ENCODE measurements around the gene GYS2.

The GYS2 gene

DNA sequence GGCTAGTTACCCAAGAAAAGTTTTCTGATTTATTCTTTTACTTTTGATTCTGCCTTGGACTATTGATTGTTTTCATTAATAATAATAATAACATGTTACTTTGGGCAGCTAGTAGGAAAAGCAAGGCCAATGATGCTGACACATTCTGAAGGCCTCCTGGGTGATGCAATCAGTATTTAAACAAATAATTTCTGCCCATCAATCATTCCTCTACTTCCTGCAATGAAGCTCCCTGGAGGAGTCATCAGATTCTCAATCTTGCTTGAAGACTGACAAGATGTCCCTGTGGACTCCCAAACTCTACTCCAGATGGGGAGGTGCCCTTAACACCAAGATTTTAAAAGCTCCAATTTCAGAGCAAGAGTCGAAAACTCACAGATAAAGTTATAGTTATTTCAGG, 78.6 kb downstream of the GYS2 start, which contains the start of gene SPX:
TSS of gene SPX (plus strand) at position 244 of the 400 bp plus-strand sequence. CDS start 177 bp downstream, outside the sequence.
- FAIRE-seq (no peak), DNase-seq (ENCODE audit: insufficient read length, low spot score) (no peak)
- TF ChIP-seq POU2F2 (IDR thresholded peaks at IDR 0.05; ENCODE audit: low read depth, low read length) = no peak
- no peak for TF ChIP-seq TAF1 (IDR thresholded peaks at IDR 0.05; ENCODE audit: low read depth, low read length)
- no peak for TF ChIP-seq POLR2A (IDR thresholded peaks at IDR 0.05; ENCODE audit: low read depth, low read length)
- no peak for TF ChIP-seq POLR2AphosphoS5 (IDR thresholded peaks at IDR 0.05; ENCODE audit: low read depth, low read length)
- TF ChIP-seq SPI1 (IDR thresholded peaks at IDR 0.05; ENCODE audit: low read depth, low read length) = no peak
- no peak for TF ChIP-seq PAX5 (IDR thresholded peaks at IDR 0.05; ENCODE audit: insufficient read depth, low read length, severe bottlenecking)

DNA sequence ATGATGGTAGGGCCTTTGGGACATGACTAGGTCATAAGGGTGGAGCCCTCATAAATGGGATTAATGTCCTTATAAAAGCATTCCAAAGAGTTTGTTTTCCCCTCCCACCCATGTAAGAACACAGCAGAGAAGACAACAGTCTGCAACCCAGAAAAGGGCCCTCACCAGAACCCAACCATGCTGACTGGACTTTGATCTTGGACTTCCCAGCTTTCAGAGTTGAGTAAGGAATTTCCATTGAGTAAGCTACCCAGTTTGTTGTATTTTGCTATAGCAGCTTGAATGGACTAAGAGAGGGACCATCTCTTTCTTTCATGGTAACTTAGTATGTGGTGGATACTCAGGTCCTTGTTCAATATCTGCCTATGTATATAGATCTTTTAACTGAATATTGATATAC, 81.5 kb downstream of the GYS2 start:
- no peak for FAIRE-seq
- TF ChIP-seq SPI1 (IDR thresholded peaks at IDR 0.05; ENCODE audit: low read depth, low read length) (no peak), PAX5 (IDR thresholded peaks at IDR 0.05; ENCODE audit: insufficient read depth, low read length, severe bottlenecking) (no peak), POLR2AphosphoS5 (IDR thresholded peaks at IDR 0.05; ENCODE audit: low read depth, low read length) (no peak), POU2F2 (IDR thresholded peaks at IDR 0.05; ENCODE audit: low read depth, low read length) (no peak), TAF1 (IDR thresholded peaks at IDR 0.05; ENCODE audit: low read depth, low read length) (no peak), POLR2A (IDR thresholded peaks at IDR 0.05; ENCODE audit: low read depth, low read length) (no peak)
- DNase-seq (ENCODE audit: insufficient read length, low spot score) = no peak

- FAIRE-seq = no peak
- DNase-seq (ENCODE audit: insufficient read length, low spot score) = no peak
- TF ChIP-seq PAX5 (IDR thresholded peaks at IDR 0.05; ENCODE audit: insufficient read depth, low read length, severe bottlenecking) = no peak
- TF ChIP-seq TAF1 (IDR thresholded peaks at IDR 0.05; ENCODE audit: low read depth, low read length) = no peak
- no peak for TF ChIP-seq POU2F2 (IDR thresholded peaks at IDR 0.05; ENCODE audit: low read depth, low read length)
- no peak for TF ChIP-seq POLR2A (IDR thresholded peaks at IDR 0.05; ENCODE audit: low read depth, low read length)
- no peak for TF ChIP-seq POLR2AphosphoS5 (IDR thresholded peaks at IDR 0.05; ENCODE audit: low read depth, low read length)
- no peak for TF ChIP-seq SPI1 (IDR thresholded peaks at IDR 0.05; ENCODE audit: low read depth, low read length)
These were observed 83.1 kb downstream of the GYS2 start for GRCh38 chr12:21521541-21521940.

DNA sequence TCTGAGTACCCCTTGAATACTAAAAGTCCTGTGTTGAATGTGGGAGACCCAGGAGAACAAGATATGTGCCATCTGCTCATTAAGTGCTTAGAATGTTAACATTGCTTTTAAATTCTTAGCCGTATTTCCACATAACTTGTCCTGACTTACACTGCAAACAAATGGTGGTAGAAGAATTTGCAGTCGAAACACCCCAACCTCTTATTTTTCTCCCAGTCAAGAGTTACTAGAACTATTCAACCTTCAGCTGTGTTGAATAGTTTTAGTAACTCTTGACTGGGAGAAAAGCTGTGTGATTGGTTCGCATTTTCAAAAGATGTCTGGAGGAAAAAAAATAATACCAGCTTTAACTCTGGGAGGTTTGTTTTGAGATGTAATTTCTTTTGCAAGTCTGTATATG, 86.2 kb downstream of the GYS2 start:
- no peak for TF ChIP-seq POU2F2 (IDR thresholded peaks at IDR 0.05; ENCODE audit: low read depth, low read length)
- no peak for TF ChIP-seq PAX5 (IDR thresholded peaks at IDR 0.05; ENCODE audit: insufficient read depth, low read length, severe bottlenecking)
- no peak for TF ChIP-seq POLR2AphosphoS5 (IDR thresholded peaks at IDR 0.05; ENCODE audit: low read depth, low read length)
- TF ChIP-seq POLR2A (IDR thresholded peaks at IDR 0.05; ENCODE audit: low read depth, low read length) = no peak
- TF ChIP-seq TAF1 (IDR thresholded peaks at IDR 0.05; ENCODE audit: low read depth, low read length) = no peak
- no peak for TF ChIP-seq SPI1 (IDR thresholded peaks at IDR 0.05; ENCODE audit: low read depth, low read length)
- DNase-seq (ENCODE audit: insufficient read length, low spot score) (no peak), FAIRE-seq (no peak)

- no peak for FAIRE-seq
- TF ChIP-seq POU2F2 (IDR thresholded peaks at IDR 0.05; ENCODE audit: low read depth, low read length) (no peak), POLR2A (IDR thresholded peaks at IDR 0.05; ENCODE audit: low read depth, low read length) (no peak), TAF1 (IDR thresholded peaks at IDR 0.05; ENCODE audit: low read depth, low read length) (no peak), POLR2AphosphoS5 (IDR thresholded peaks at IDR 0.05; ENCODE audit: low read depth, low read length) (no peak), PAX5 (IDR thresholded peaks at IDR 0.05; ENCODE audit: insufficient read depth, low read length, severe bottlenecking) (no peak), SPI1 (IDR thresholded peaks at IDR 0.05; ENCODE audit: low read depth, low read length) (no peak)
- DNase-seq (ENCODE audit: insufficient read length, low spot score) = no peak
These were observed 88.4 kb downstream of the GYS2 start for GRCh38 chr12:21516281-21516680.

- TF ChIP-seq TAF1 (IDR thresholded peaks at IDR 0.05; ENCODE audit: low read depth, low read length) (no peak), POLR2A (IDR thresholded peaks at IDR 0.05; ENCODE audit: low read depth, low read length) (no peak), SPI1 (IDR thresholded peaks at IDR 0.05; ENCODE audit: low read depth, low read length) (no peak), PAX5 (IDR thresholded peaks at IDR 0.05; ENCODE audit: insufficient read depth, low read length, severe bottlenecking) (no peak), POLR2AphosphoS5 (IDR thresholded peaks at IDR 0.05; ENCODE audit: low read depth, low read length) (no peak), POU2F2 (IDR thresholded peaks at IDR 0.05; ENCODE audit: low read depth, low read length) (no peak)
- peak; percentile 54 for FAIRE-seq
- DNase-seq (ENCODE audit: insufficient read length, low spot score) = peak; percentile 9
These were observed 94.9 kb downstream of the GYS2 start for GRCh38 chr12:21509768-21510167.

GRCh38 chr12:21507849-21508248, 96.8 kb downstream of the GYS2 start:
- DNase-seq (ENCODE audit: insufficient read length, low spot score) (no peak), FAIRE-seq (no peak)
- TF ChIP-seq POLR2AphosphoS5 (IDR thresholded peaks at IDR 0.05; ENCODE audit: low read depth, low read length) (no peak), TAF1 (IDR thresholded peaks at IDR 0.05; ENCODE audit: low read depth, low read length) (no peak), PAX5 (IDR thresholded peaks at IDR 0.05; ENCODE audit: insufficient read depth, low read length, severe bottlenecking) (no peak), POLR2A (IDR thresholded peaks at IDR 0.05; ENCODE audit: low read depth, low read length) (no peak), SPI1 (IDR thresholded peaks at IDR 0.05; ENCODE audit: low read depth, low read length) (no peak), POU2F2 (IDR thresholded peaks at IDR 0.05; ENCODE audit: low read depth, low read length) (no peak)

DNA sequence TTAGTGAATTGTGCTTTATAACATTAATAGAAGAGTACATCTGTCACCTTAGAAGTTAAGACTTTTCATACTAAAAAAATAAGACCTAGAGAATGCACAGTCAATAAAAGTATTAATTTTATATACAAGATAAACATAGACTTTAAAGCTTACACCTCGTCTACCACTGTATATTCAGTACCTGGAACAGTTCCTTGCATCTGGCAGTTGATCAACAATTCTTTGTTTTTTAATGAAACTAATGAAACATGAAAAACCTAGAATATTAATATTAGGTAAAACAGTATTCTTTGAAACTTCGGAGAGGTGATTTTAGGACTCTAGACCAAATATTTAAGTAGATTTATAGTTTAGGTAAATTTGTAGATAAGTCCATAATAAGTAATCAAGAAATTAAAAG, 98.8 kb downstream of the GYS2 start:
- no peak for TF ChIP-seq POLR2AphosphoS5 (IDR thresholded peaks at IDR 0.05; ENCODE audit: low read depth, low read length)
- DNase-seq (ENCODE audit: insufficient read length, low spot score) = no peak
- no peak for FAIRE-seq

DNA sequence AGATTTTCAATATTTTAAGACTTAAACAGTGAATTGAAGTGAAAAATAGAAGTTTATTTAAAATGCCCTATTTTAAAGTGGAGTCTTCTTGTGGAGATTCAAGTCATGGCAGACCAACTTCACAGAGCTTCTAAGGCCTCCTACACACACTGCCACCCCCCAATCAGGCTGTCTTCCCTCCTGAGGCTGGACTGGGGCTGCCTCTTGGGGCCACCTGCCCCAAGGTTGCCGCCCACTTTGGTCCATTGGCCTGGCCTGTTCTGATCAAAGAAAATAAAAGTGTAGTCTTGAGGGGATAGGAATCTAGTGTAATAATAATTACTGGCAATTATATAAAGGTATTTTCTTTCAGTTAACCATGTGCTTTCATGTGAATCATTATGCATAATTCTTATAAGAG, 101.8 kb downstream of the GYS2 start:
- TF ChIP-seq POU2F2 (IDR thresholded peaks at IDR 0.05; ENCODE audit: low read depth, low read length) (no peak), TAF1 (IDR thresholded peaks at IDR 0.05; ENCODE audit: low read depth, low read length) (no peak), POLR2A (IDR thresholded peaks at IDR 0.05; ENCODE audit: low read depth, low read length) (no peak), SPI1 (IDR thresholded peaks at IDR 0.05; ENCODE audit: low read depth, low read length) (no peak), POLR2AphosphoS5 (IDR thresholded peaks at IDR 0.05; ENCODE audit: low read depth, low read length) (no peak), PAX5 (IDR thresholded peaks at IDR 0.05; ENCODE audit: insufficient read depth, low read length, severe bottlenecking) (no peak)
- DNase-seq (ENCODE audit: insufficient read length, low spot score) = no peak
- no peak for FAIRE-seq

- DNase-seq (ENCODE audit: insufficient read length, low spot score) (no peak), FAIRE-seq (no peak)
- TF ChIP-seq POLR2A (IDR thresholded peaks at IDR 0.05; ENCODE audit: low read depth, low read length) (no peak), TAF1 (IDR thresholded peaks at IDR 0.05; ENCODE audit: low read depth, low read length) (no peak), POU2F2 (IDR thresholded peaks at IDR 0.05; ENCODE audit: low read depth, low read length) (no peak), PAX5 (IDR thresholded peaks at IDR 0.05; ENCODE audit: insufficient read depth, low read length, severe bottlenecking) (no peak), POLR2AphosphoS5 (IDR thresholded peaks at IDR 0.05; ENCODE audit: low read depth, low read length) (no peak), SPI1 (IDR thresholded peaks at IDR 0.05; ENCODE audit: low read depth, low read length) (no peak)
These were observed 102.5 kb downstream of the GYS2 start for GRCh38 chr12:21502164-21502496.

All from GM12891 (cell line).